ENCODE results near the gene FNBP1L.

DNA sequence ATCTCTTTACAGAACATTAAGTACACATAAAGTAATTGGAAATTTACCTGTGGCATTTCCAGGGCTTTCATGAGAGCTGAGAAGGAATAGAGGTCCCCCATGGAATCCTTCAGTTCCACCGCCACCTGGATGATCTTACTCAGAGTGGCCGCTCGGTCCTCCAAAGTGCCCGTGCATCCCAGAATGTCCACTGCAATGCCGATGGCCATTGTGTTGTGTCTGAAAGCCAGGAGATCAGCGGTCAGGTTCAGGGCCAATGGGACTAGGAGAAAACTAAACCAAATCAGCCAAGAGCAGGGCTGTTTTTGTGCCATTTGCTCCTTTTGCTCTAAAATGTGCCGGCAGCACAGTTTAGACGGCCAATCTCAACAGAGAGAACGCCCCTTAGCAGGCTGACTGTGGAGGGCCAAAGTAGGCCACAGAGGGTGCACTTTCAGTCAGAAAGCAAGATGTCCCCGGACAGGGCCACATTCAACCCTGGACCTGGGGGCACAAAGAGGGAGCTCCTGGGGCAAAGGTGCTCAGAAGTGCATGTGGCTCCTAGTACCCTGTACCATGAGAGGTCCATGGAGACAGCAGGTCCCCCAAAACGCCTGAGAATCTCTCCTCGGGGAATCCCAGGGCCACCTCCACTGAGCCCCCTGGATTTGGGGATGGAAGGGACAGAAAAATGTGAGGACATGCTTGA lies 123.8 kb downstream of the FNBP1L start:
- TF ChIP-seq, protein P1, sequence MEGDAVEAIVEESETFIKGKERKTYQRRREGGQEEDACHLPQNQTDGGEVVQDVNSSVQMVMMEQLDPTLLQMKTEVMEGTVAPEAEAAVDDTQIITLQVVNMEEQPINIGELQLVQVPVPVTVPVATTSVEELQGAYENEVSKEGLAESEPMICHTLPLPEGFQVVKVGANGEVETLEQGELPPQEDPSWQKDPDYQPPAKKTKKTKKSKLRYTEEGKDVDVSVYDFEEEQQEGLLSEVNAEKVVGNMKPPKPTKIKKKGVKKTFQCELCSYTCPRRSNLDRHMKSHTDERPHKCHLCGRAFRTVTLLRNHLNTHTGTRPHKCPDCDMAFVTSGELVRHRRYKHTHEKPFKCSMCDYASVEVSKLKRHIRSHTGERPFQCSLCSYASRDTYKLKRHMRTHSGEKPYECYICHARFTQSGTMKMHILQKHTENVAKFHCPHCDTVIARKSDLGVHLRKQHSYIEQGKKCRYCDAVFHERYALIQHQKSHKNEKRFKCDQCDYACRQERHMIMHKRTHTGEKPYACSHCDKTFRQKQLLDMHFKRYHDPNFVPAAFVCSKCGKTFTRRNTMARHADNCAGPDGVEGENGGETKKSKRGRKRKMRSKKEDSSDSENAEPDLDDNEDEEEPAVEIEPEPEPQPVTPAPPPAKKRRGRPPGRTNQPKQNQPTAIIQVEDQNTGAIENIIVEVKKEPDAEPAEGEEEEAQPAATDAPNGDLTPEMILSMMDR (IDR thresholded peaks at IDR 0.05): no peak
- no peak for TF ChIP-seq EZH2 (IDR thresholded peaks at IDR 0.05; ENCODE audit: borderline replicate concordance, insufficient read depth, low read depth, low read length, poor library complexity, severe bottlenecking)
